Endothelial cell of umbilical vein (primary cell): ENCODE measurements around the gene DNAJB13. TPM values are rescaled to one million over a fixed set of nuclear protein-coding genes. Genes with fewer than 3 reads are reported as not detected.

Experiments used
- BruUV-seq: library from RNA; stranded (reverse); fragments of 400-500 nt; replicated peaks from 2 replicates; lab custom pipeline; 2021; lab: Mats Ljungman, UMichigan
- CTCF ChIA-PET: fragments of 300-600, 350-600 bp; sonication (Branson Sonifier 250); formaldehyde crosslinking; loops from one replicate; lab custom pipeline; 2021; ENCODE audit warnings: antibody characterized with exemption, inconsistent platforms; lab: Charles Lee
- POLR2A ChIA-PET: fragments of 300-600, 350-600 bp; sonication (Branson Sonifier 250); formaldehyde crosslinking; loops from one replicate; lab custom pipeline; 2021; ENCODE audit warnings: antibody characterized with exemption, inconsistent platforms; lab: Charles Lee
- DNase-seq: peaks from one replicate; pipeline ENCODE4 v3.0.0-alpha.2; 2011; ENCODE audit warnings: low read depth, low spot score
- FAIRE-seq: peaks from 2 replicates; lab custom pipeline; 2011; peaks lifted over from hg19 to GRCh38; lab: Jason Lieb, UNC
- H2AFZ ChIP-seq: 2 replicates; pipeline ENCODE4 v1.6.0; 2012; ENCODE audit warnings: low read depth, low read length, control low read depth, inconsistent platforms
- H3K27ac ChIP-seq: 2 replicates; pipeline ENCODE4 v1.5.1; 2011; ENCODE audit warnings: low read depth, mild to moderate bottlenecking, control low read depth, low read length, moderate library complexity; ENCODE audit not compliant: insufficient read depth
- H3K27me3 ChIP-seq, 2 experiments: 2 replicates each; pipeline versions ENCODE4 v1.6.0 to v1.6.1; 2011; ENCODE audit warnings: low read length in 2 of 2, mixed read lengths in 1 of 2; ENCODE audit not compliant: control insufficient read depth in 2 of 2, insufficient read depth in 2 of 2
- H3K36me3 ChIP-seq, 2 experiments: 2 replicates in 1 of 2; 3 replicates in 1 of 2; pipeline ENCODE4 v1.5.1; 2011; ENCODE audit warnings: low read length in 2 of 2, mild to moderate bottlenecking in 1 of 2, moderate library complexity in 1 of 2; ENCODE audit not compliant: control insufficient read depth in 2 of 2, insufficient read depth in 2 of 2; ENCODE audit errors: extremely low read depth in 1 of 2
- H3K4me1 ChIP-seq: 3 replicates; pipeline ENCODE4 v1.5.1; 2011; ENCODE audit warnings: mild to moderate bottlenecking, low read length; ENCODE audit not compliant: control insufficient read depth, insufficient read depth; ENCODE audit errors: extremely low read depth
- H3K4me2 ChIP-seq: 2 replicates; pipeline ENCODE4 v1.6.1; 2011; ENCODE audit warnings: low read length, control low read depth, mixed read lengths; ENCODE audit not compliant: insufficient read depth
- H3K4me3 ChIP-seq, 3 experiments: fragments of 200-600 bp in 1 of 3; sonication (generic), shearing (Covaris generic) in 1 of 3; replicated peaks in 1 of 3; 2 replicates each; pipeline ENCODE4 v1.5.1; 2011 to 2016; ENCODE audit warnings: control low read depth in 3 of 3, low read length in 3 of 3, mild to moderate bottlenecking in 2 of 3, inconsistent platforms in 1 of 3, low read depth in 1 of 3, moderate library complexity in 1 of 3; ENCODE audit not compliant: insufficient read depth in 1 of 3
- H3K79me2 ChIP-seq: 2 replicates; pipeline ENCODE4 v1.6.0; 2012; ENCODE audit warnings: low read length, inconsistent platforms; ENCODE audit not compliant: control insufficient read depth, insufficient read depth
- H3K9ac ChIP-seq: replicated peaks from 2 replicates; pipeline ENCODE3; 2011; ENCODE audit warnings: low read length, control low read depth; ENCODE audit not compliant: insufficient read depth; ENCODE audit errors: extremely low read depth
- H3K9me1 ChIP-seq: replicated peaks from 3 replicates; pipeline ENCODE4 v1.6.0; 2011; ENCODE audit warnings: mild to moderate bottlenecking, low read length; ENCODE audit not compliant: control insufficient read depth, insufficient read depth; ENCODE audit errors: extremely low read depth
- H3K9me3 ChIP-seq: replicated peaks from 2 replicates; pipeline ENCODE4 v1.5.1; 2012; ENCODE audit warnings: low read length, inconsistent platforms; ENCODE audit not compliant: control insufficient read depth, insufficient read depth
- H4K20me1 ChIP-seq: replicated peaks from 2 replicates; pipeline ENCODE3; 2011; ENCODE audit warnings: mild to moderate bottlenecking, low read length; ENCODE audit not compliant: control insufficient read depth, insufficient read depth; ENCODE audit errors: extremely low read depth
- EZH2 ChIP-seq: IDR thresholded peaks from 2 replicates; pipeline ENCODE4 v1.6.1; 2012; ENCODE audit warnings: borderline replicate concordance, low read depth, mild to moderate bottlenecking, moderate library complexity, low read length, inconsistent platforms; ENCODE audit not compliant: severe bottlenecking
- FOS ChIP-seq: IDR thresholded peaks from 2 replicates; pipeline ENCODE4 v1.6.1; 2011; ENCODE audit warnings: mild to moderate bottlenecking, low read length, moderate library complexity, borderline replicate concordance; ENCODE audit not compliant: insufficient read depth
- GATA2 ChIP-seq: IDR thresholded peaks from 2 replicates; pipeline ENCODE4 v1.7.0; 2011; ENCODE audit warnings: low read depth, mild to moderate bottlenecking, moderate library complexity, mixed read lengths, low read length; ENCODE audit not compliant: insufficient read length, insufficient read depth
- JUN ChIP-seq: IDR thresholded peaks from 2 replicates; pipeline ENCODE4 v1.6.1; 2011; ENCODE audit warnings: borderline replicate concordance, low read depth; ENCODE audit not compliant: insufficient read length, insufficient read depth
- MAX ChIP-seq: IDR thresholded peaks from 2 replicates; pipeline ENCODE4 v1.6.1; 2011; ENCODE audit not compliant: insufficient read depth, insufficient read length
- MYC ChIP-seq: IDR thresholded peaks from one replicate; pipeline ENCODE4 v1.6.1; 2011; ENCODE audit warnings: mild to moderate bottlenecking, low read depth, low read length
- POLR2A ChIP-seq: IDR thresholded peaks from 2 replicates; pipeline ENCODE4 v1.6.1; 2012; ENCODE audit warnings: low read depth, mild to moderate bottlenecking, control low read depth, low read length
- POLR2AphosphoS5 ChIP-seq: IDR thresholded peaks from 2 replicates; pipeline ENCODE4 v1.6.1; 2012; ENCODE audit warnings: low read depth, mild to moderate bottlenecking, control low read depth, low read length, moderate library complexity; ENCODE audit not compliant: insufficient read depth
- dilution Hi-C: fragments of 300-500 bp; cut with MboI; formaldehyde crosslinking; loops from one replicate; pipeline ENCODE4 v1.15.0; 2019; ENCODE audit warnings: low sequenced_read_pairs; ENCODE audit not compliant: extremely low pct_ligation_motif_present
- intact Hi-C: fragments of 100-400 bp; cut with micrococcal nuclease; formaldehyde crosslinking; loops from one replicate; pipeline ENCODE4 v1.10.0; 2022
- polyA plus RNA-seq, 4 experiments: library from polyadenylated mRNA; depleted of rRNA in 3 of 4; stranded (reverse) in 3 of 4; unstranded in 1 of 4; fragments of >200 nt; gene quantifications; 2 replicates each; pipeline versions ENCODE4 v1.2.1 to v1.2.3, GENCODE V29; 2011 to 2012; ENCODE audit warnings: missing spikeins in 1 of 4
- total RNA-seq: library from RNA; stranded (reverse); gene quantifications from 2 replicates; pipeline ENCODE4 v1.2.3, GENCODE V29; 2021
- TF ChIP-seq, protein P1 (sequence below), 2 donors: IDR thresholded peaks; 1 replicate in 1 of 2; 2 replicates in 1 of 2; pipeline ENCODE4 v1.5.1; 2011; ENCODE audit warnings: low read length in 2 of 2, mild to moderate bottlenecking in 2 of 2, moderate library complexity in 2 of 2, control low read depth in 1 of 2, inconsistent platforms in 1 of 2, low read depth in 1 of 2; ENCODE audit not compliant: insufficient read depth in 1 of 2; ENCODE audit errors: extremely low read depth in 1 of 2

Gene DNAJB13
- total and polyA plus RNA-seq, 2 donors (not counting 3 experiments of a cell fraction or from before 2014, with no cell fraction given) = 0.07 to 0.46 TPM

GRCh38 chr11:73981051-73981805 lies 30.4 kb downstream of the DNAJB13 start:
- POLR2A ChIA-PET = interaction anchor here (0.6 kb wide), 1 partner anchor 417 kb away, joined by 4 read pairs; no protein-coding TSS in a partner anchor
- Histone ChIP-seq H3K4me3 (no peak overlapping the region), H3K27me3 (no peaks in the 10 kb centered on the region), H3K9me3 (no peaks in the 10 kb centered on the region), H3K4me1 (peaks cover 11% of the 10 kb centered on the region), H4K20me1 (no peaks in the 10 kb centered on the region), H2AFZ (no peak overlapping the region), H3K79me2 (no peaks in the 10 kb centered on the region), H3K27ac (no peak overlapping the region), H3K4me2 (no peak overlapping the region), H3K36me3 (peaks cover 0 to 10% of the 10 kb centered on the region in 2 experiments), H3K9me1 (no peaks in the 10 kb centered on the region), H3K9ac (no peak overlapping the region)
- no TSS peak for BruUV-seq
- dilution Hi-C loops (no loop called here), intact Hi-C loops (loop anchor here (5.0 kb wide), 1 partner anchor 341 kb away; no protein-coding TSS in a partner anchor)
- DNase-seq (no peak), FAIRE-seq (no peak)
- TF ChIP-seq MAX (no peak), EZH2 (no peak), JUN (no peak), POLR2A (no peak), MYC (no peak), FOS (no peak), POLR2AphosphoS5 (no peak), GATA2 (no peak)
- TF ChIP-seq, protein P1, sequence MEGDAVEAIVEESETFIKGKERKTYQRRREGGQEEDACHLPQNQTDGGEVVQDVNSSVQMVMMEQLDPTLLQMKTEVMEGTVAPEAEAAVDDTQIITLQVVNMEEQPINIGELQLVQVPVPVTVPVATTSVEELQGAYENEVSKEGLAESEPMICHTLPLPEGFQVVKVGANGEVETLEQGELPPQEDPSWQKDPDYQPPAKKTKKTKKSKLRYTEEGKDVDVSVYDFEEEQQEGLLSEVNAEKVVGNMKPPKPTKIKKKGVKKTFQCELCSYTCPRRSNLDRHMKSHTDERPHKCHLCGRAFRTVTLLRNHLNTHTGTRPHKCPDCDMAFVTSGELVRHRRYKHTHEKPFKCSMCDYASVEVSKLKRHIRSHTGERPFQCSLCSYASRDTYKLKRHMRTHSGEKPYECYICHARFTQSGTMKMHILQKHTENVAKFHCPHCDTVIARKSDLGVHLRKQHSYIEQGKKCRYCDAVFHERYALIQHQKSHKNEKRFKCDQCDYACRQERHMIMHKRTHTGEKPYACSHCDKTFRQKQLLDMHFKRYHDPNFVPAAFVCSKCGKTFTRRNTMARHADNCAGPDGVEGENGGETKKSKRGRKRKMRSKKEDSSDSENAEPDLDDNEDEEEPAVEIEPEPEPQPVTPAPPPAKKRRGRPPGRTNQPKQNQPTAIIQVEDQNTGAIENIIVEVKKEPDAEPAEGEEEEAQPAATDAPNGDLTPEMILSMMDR (IDR thresholded peaks at IDR 0.05; ENCODE audit: extremely low read depth in 1 of 2, insufficient read depth in 1 of 2, low read depth in 1 of 2, low read length in 2 of 2) = no peak
- CTCF ChIA-PET = interaction anchor here (2.1 to 3.7 kb wide), 2 partner anchors 17 to 190 kb away, joined by 5 to 14 read pairs; partner anchors contain the start of genes C2CD3 and PPME1
